ENCODE results near the gene ING4. TPM values are rescaled to one million over a fixed set of nuclear protein-coding genes. Genes with fewer than 3 reads are reported as not detected.

The ING4 gene
- total RNA-seq, 1 donor from 2014 or later = 135 TPM

DNA sequence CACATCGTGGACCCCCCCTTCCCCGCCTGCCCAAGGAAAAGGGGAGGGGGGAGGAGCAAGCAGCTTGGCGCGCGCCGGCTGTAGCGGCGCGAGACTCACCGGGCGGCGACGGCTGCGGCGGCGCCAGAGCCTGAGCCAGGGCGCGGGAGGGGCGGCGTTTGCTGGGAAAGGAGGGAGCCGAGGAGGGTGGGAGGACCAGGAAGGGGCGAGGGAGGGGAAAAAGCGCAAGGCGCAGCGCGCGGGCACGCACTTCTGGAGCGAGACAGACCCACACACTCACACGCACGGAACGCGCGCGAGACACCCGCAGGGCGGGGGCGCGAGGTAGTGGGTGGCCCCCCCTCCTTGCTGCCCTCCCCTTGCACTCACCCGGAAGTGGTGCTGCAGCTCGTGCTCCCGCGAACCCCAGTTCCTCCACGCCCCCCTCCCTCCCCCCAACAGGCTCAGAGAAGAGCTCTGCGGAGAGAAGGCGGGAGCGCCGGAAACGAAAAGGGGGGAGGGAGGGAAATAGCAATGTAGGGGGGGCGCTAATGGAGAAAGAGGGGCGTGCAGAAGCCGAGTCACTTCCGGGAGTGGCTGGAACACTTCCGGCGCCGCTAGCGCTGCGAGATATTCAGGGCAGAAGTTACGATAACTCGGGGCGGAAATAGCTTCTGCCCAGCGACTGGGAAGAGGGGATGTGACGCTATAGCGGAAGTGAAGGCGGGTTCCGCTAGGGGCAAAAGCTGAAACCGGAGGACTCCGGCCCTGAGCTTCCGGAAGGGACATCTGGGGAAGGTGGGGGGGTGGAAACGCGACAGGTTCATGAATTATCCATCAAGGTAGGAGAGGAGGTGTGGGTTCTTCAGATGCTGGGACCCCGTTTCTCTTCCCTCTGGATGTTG is 26.3 kb upstream of the ING4 start, which contains the start of gene ZNF384:
ZNF384 (minus strand) TSS at position 377 of the 884 bp plus-strand sequence. CDS start 9,855 bp downstream, outside the sequence.
- H3K27me3 ChIP-seq = no peaks in the 10 kb centered on the region
- peaks cover 7% of the 10 kb centered on the region for H4K20me1 ChIP-seq (ENCODE audit: low read depth)
- peak within 1 kb of the TSS; percentile 66 for H3K9ac ChIP-seq
- Mint-ChIP-seq H3K4me1 (peaks cover 52% of the 10 kb centered on the region), H3K9me3 (no peaks in the 10 kb centered on the region), H3K27ac (peak within 1 kb of the TSS; percentile 89), H3K36me3 (peaks cover 2% of the 10 kb centered on the region), H3K27me3 (ENCODE audit: insufficient read depth, low read depth) (peaks cover 3% of the 10 kb centered on the region), H3K4me3 (peak within 1 kb of the TSS; percentile 95)
- H3K36me3 ChIP-seq = no peaks in the 10 kb centered on the region
- H3K4me1 ChIP-seq = peaks cover 14% of the 10 kb centered on the region
- peaks cover 57% of the 10 kb centered on the region for H3K79me2 ChIP-seq (ENCODE audit: low read depth)
- DNase-seq (ENCODE audit: low spot score) = peak; percentile 98
- H3F3A ChIP-seq (ENCODE audit: low read depth) = peaks cover 40% of the 10 kb centered on the region
- H3K27ac ChIP-seq = peak within 1 kb of the TSS; percentile 96
- peak within 1 kb of the TSS; percentile 74 for H3K4me3 ChIP-seq
- TF ChIP-seq CTCF (IDR thresholded peaks at IDR 0.05) = no peak
- no peak for TF ChIP-seq EZH2phosphoT487 (IDR thresholded peaks at IDR 0.05)
- no peak for TF ChIP-seq EZH2 (IDR thresholded peaks at IDR 0.05)
- no peaks in the 10 kb centered on the region for H3K9me3 ChIP-seq (ENCODE audit: low read depth)
- peak within 1 kb of the TSS; percentile 74 for H2AFZ ChIP-seq (replicated peaks)
- H3K4me2 ChIP-seq = peak within 1 kb of the TSS; percentile 97

- peaks cover 3% of the 10 kb centered on the region for H3K27me3 Mint-ChIP-seq (ENCODE audit: insufficient read depth, low read depth)
- H3K4me1 Mint-ChIP-seq = peaks cover 50% of the 10 kb centered on the region
- Histone ChIP-seq H3K36me3 (no peaks in the 10 kb centered on the region), H3K27ac (peak overlapping the region; percentile 96), H3K27me3 (no peaks in the 10 kb centered on the region), H3K9ac (peak overlapping the region; percentile 66), H3F3A (ENCODE audit: low read depth) (peaks cover 41% of the 10 kb centered on the region), H3K4me1 (peaks cover 14% of the 10 kb centered on the region), H3K9me3 (ENCODE audit: low read depth) (no peaks in the 10 kb centered on the region), H3K4me3 (peak overlapping the region; percentile 74), H3K79me2 (ENCODE audit: low read depth) (peaks cover 64% of the 10 kb centered on the region), H3K4me2 (peak overlapping the region; percentile 97), H2AFZ (replicated peaks) (peak overlapping the region; percentile 4), H4K20me1 (ENCODE audit: low read depth) (peaks cover 14% of the 10 kb centered on the region)
- DNase-seq (ENCODE audit: low spot score) = no peak
- H3K27ac Mint-ChIP-seq = peak overlapping the region; percentile 87
- TF ChIP-seq EZH2phosphoT487 (IDR thresholded peaks at IDR 0.05) = no peak
- no peak for TF ChIP-seq CTCF (IDR thresholded peaks at IDR 0.05)
- no peak for TF ChIP-seq EZH2 (IDR thresholded peaks at IDR 0.05)
- no peaks in the 10 kb centered on the region for H3K9me3 Mint-ChIP-seq
- peaks cover 2% of the 10 kb centered on the region for H3K36me3 Mint-ChIP-seq
- peak overlapping the region; percentile 95 for H3K4me3 Mint-ChIP-seq
These were observed 25.7 kb upstream of the ING4 start for GRCh38 chr12:6688543-6688998.

GRCh38 chr12:6685814-6686213 is 22.9 kb upstream of the ING4 start:
- H3K27me3 Mint-ChIP-seq (ENCODE audit: insufficient read depth, low read depth) = no peaks in the 10 kb centered on the region
- H3K27me3 ChIP-seq = no peaks in the 10 kb centered on the region
- H3K36me3 ChIP-seq = peaks cover 4% of the 10 kb centered on the region
- H3K9me3 Mint-ChIP-seq = no peaks in the 10 kb centered on the region
- no peak overlapping the region for H3K9ac ChIP-seq
- no peak overlapping the region for H3K4me3 Mint-ChIP-seq
- peaks cover 2% of the 10 kb centered on the region for H3K36me3 Mint-ChIP-seq
- peaks cover 90% of the 10 kb centered on the region for H3K79me2 ChIP-seq (ENCODE audit: low read depth)
- no peak overlapping the region for H2AFZ ChIP-seq (replicated peaks)
- no peak for DNase-seq (ENCODE audit: low spot score)
- no peaks in the 10 kb centered on the region for H3K9me3 ChIP-seq (ENCODE audit: low read depth)
- no peak overlapping the region for H3K27ac ChIP-seq
- peaks cover 31% of the 10 kb centered on the region for H4K20me1 ChIP-seq (ENCODE audit: low read depth)
- peaks cover 33% of the 10 kb centered on the region for H3K4me1 Mint-ChIP-seq
- H3K27ac Mint-ChIP-seq = no peak overlapping the region
- peaks cover 29% of the 10 kb centered on the region for H3F3A ChIP-seq (ENCODE audit: low read depth)
- no peak overlapping the region for H3K4me3 ChIP-seq
- H3K4me2 ChIP-seq = no peak overlapping the region
- H3K4me1 ChIP-seq = peaks cover 14% of the 10 kb centered on the region
- TF ChIP-seq EZH2 (IDR thresholded peaks at IDR 0.05) = no peak
- TF ChIP-seq EZH2phosphoT487 (IDR thresholded peaks at IDR 0.05) = no peak
- TF ChIP-seq CTCF (IDR thresholded peaks at IDR 0.05) = no peak

All from neural progenitor cell (in vitro differentiated cells).